ENCODE results near the gene SEPHS1.

DNA sequence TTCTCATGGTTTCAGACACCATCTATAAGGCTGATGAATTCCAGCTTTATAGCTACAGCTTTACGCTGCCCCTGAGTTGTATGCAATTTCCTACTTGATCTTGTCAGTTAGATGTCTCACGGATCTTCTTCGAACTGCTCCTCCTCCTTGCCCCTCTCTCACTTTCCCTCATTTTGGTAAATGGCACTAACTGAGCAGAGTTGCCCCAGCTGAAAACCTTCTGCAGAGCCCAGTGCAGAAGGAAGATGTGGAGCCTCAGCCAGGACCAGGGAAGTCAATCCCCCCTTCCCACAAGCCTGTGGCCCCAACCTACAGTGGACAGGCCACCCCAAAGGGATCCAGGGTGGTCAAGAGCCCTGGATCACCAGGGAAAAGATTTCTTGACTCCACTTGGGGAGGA lies 49.0 kb upstream of the SEPHS1 start:
- TF ChIP-seq CTCF (IDR thresholded peaks at IDR 0.05), result no peak
- no peak for TF ChIP-seq POLR2A (IDR thresholded peaks at IDR 0.05)
